H1 (cell line): Measurements from ENCODE around the gene HCAR1. TPM values are rescaled to one million over a fixed set of nuclear protein-coding genes. Genes with fewer than 3 reads are reported as not detected.

Experiments
- CTCF ChIA-PET: fragments of 300-600 bp; sonication (Branson Sonifier 250); formaldehyde crosslinking; loops from one replicate; lab custom pipeline; 2021; ENCODE audit not compliant: partially characterized antibody; lab: Charles Lee
- POLR2A ChIA-PET: fragments of 300-600 bp; sonication (Branson Sonifier 250); formaldehyde crosslinking; loops from one replicate; lab custom pipeline; 2021; ENCODE audit warnings: inconsistent platforms; ENCODE audit not compliant: partially characterized antibody; lab: Charles Lee
- DNase-seq, 2 experiments: peaks; one replicate each; pipeline versions ENCODE4 v3.0.0 to v3.0.0-alpha.2; 2010 to 2022; ENCODE audit warnings: low spot score in 2 of 2, low read depth in 1 of 2, mixed read lengths in 1 of 2
- FAIRE-seq: peaks from 2 replicates; lab custom pipeline; 2011; peaks lifted over from hg19 to GRCh38; lab: Jason Lieb, UNC
- H2AFZ ChIP-seq: 2 replicates; pipeline ENCODE4 v1.8.1; 2012; ENCODE audit warnings: low read length, inconsistent platforms
- H2AK5ac ChIP-seq: 2 replicates; pipeline ENCODE4 v1.6.1; 2013; ENCODE audit warnings: low read depth, low read length
- H2BK120ac ChIP-seq: replicated peaks from 2 replicates; pipeline ENCODE3; 2013; ENCODE audit warnings: low read depth, low read length, inconsistent platforms
- H2BK12ac ChIP-seq: 2 replicates; pipeline ENCODE4 v1.6.1; 2013; ENCODE audit warnings: low read depth, low read length
- H2BK15ac ChIP-seq: 2 replicates; pipeline ENCODE4 v1.6.1; 2013; ENCODE audit warnings: low read length
- H2BK20ac ChIP-seq: 2 replicates; pipeline ENCODE4 v1.6.1; 2013; ENCODE audit warnings: low read length
- H2BK5ac ChIP-seq: 2 replicates; pipeline ENCODE4 v1.6.1; 2013; ENCODE audit warnings: low read depth, low read length
- H3K14ac ChIP-seq: 2 replicates; pipeline ENCODE4 v1.6.1; 2013; ENCODE audit warnings: inconsistent platforms; ENCODE audit not compliant: insufficient read length
- H3K18ac ChIP-seq: 2 replicates; pipeline ENCODE4 v1.6.1; 2013; ENCODE audit warnings: low read length; ENCODE audit errors: extremely low read depth
- H3K23ac ChIP-seq: 2 replicates; pipeline ENCODE4 v1.6.1; 2013; ENCODE audit warnings: inconsistent platforms; ENCODE audit not compliant: insufficient read length
- H3K23me2 ChIP-seq: 2 replicates; pipeline ENCODE4 v1.6.1; 2013; ENCODE audit warnings: low read depth, low read length
- H3K27ac ChIP-seq: 2 replicates; pipeline ENCODE4 v1.6.1; 2011; ENCODE audit warnings: low read depth, low read length, inconsistent platforms
- H3K27me3 ChIP-seq, 4 experiments: replicated peaks in 1 of 4; 1 replicate in 1 of 4; 2 replicates in 3 of 4; pipeline versions ENCODE4 v1.6.1 to v1.8.1; 2011 to 2013; ENCODE audit warnings: low read length in 3 of 4, mild to moderate bottlenecking in 3 of 4, inconsistent platforms in 2 of 4, mixed read lengths in 2 of 4, moderate library complexity in 1 of 4; ENCODE audit not compliant: control insufficient read depth in 3 of 4, insufficient read depth in 3 of 4; ENCODE audit errors: extremely low read depth in 1 of 4
- H3K36me3 ChIP-seq, 4 experiments: 2 replicates each; pipeline versions ENCODE4 v1.6.1 to v1.8.1; 2011 to 2013; ENCODE audit warnings: mild to moderate bottlenecking in 4 of 4, low read length in 3 of 4, moderate library complexity in 2 of 4, control low read depth in 1 of 4, inconsistent platforms in 1 of 4; ENCODE audit not compliant: insufficient read depth in 4 of 4, control insufficient read depth in 2 of 4
- H3K4ac ChIP-seq: replicated peaks from 2 replicates; pipeline ENCODE3; 2013; ENCODE audit warnings: low read length, low read depth, mixed read lengths, inconsistent platforms; ENCODE audit not compliant: insufficient read length
- H3K4me1 ChIP-seq, 4 experiments: replicated peaks in 1 of 4; 1 replicate in 1 of 4; 2 replicates in 3 of 4; pipeline versions ENCODE4 v1.6.1 to v1.8.1; 2011 to 2013; ENCODE audit warnings: low read length in 3 of 4, inconsistent platforms in 2 of 4, mixed read lengths in 1 of 4; ENCODE audit not compliant: insufficient read depth in 4 of 4, control insufficient read depth in 3 of 4
- H3K4me2 ChIP-seq, 2 experiments: 2 replicates each; pipeline versions ENCODE4 v1.6.1 to v1.8.1; 2011 to 2013; ENCODE audit warnings: low read depth in 2 of 2, low read length in 2 of 2, control low read depth in 1 of 2, inconsistent platforms in 1 of 2, mild to moderate bottlenecking in 1 of 2; ENCODE audit not compliant: insufficient read depth in 1 of 2
- H3K4me3 ChIP-seq, 4 experiments: fragments of 200-600, 300-600 bp in 1 of 4; sonication (generic), shearing (Covaris generic), sonication (Bioruptor Twin) in 1 of 4; 2 replicates each; pipeline versions ENCODE4 v1.5.1 to v1.8.1; 2011 to 2016; ENCODE audit warnings: low read length in 4 of 4, low read depth in 3 of 4, control low read depth in 2 of 4, inconsistent platforms in 2 of 4, mild to moderate bottlenecking in 2 of 4, mixed read lengths in 1 of 4, moderate library complexity in 1 of 4; ENCODE audit not compliant: insufficient read depth in 2 of 4; ENCODE audit errors: extremely low read depth in 1 of 4
- H3K56ac ChIP-seq: replicated peaks from 2 replicates; pipeline ENCODE3; 2013; ENCODE audit warnings: low read depth, mild to moderate bottlenecking, mixed read lengths, low read length, inconsistent platforms; ENCODE audit not compliant: insufficient read length
- H3K79me1 ChIP-seq: 2 replicates; pipeline ENCODE4 v1.6.1; 2013; ENCODE audit warnings: low read depth, low read length, control low read depth
- H3K79me2 ChIP-seq, 2 experiments: 2 replicates each; pipeline versions ENCODE4 v1.6.1 to v1.8.1; 2012 to 2013; ENCODE audit warnings: low read length in 2 of 2, mild to moderate bottlenecking in 2 of 2, inconsistent platforms in 1 of 2; ENCODE audit not compliant: insufficient read depth in 2 of 2, control insufficient read depth in 1 of 2
- H3K9ac ChIP-seq, 4 experiments: replicated peaks in 1 of 4; 1 replicate in 1 of 4; 2 replicates in 3 of 4; pipeline versions ENCODE4 v1.6.1 to v1.8.1; 2011 to 2013; ENCODE audit warnings: low read depth in 3 of 4, low read length in 3 of 4, control low read depth in 2 of 4, mild to moderate bottlenecking in 2 of 4, moderate library complexity in 2 of 4, inconsistent platforms in 1 of 4; ENCODE audit errors: extremely low read depth in 1 of 4
- H3K9me3 ChIP-seq, 2 experiments: 2 replicates each; pipeline versions ENCODE4 v1.6.1 to v1.8.1; 2012 to 2013; ENCODE audit warnings: mild to moderate bottlenecking in 2 of 2, moderate library complexity in 2 of 2, control low read depth in 1 of 2, inconsistent platforms in 1 of 2, low read depth in 1 of 2, low read length in 1 of 2, mixed read lengths in 1 of 2; ENCODE audit not compliant: insufficient read depth in 2 of 2
- H4K20me1 ChIP-seq, 2 experiments: replicated peaks in 1 of 2; 2 replicates each; pipeline versions ENCODE3 to v1.8.1; 2011 to 2013; ENCODE audit warnings: inconsistent platforms in 2 of 2, low read length in 2 of 2, mild to moderate bottlenecking in 1 of 2; ENCODE audit not compliant: insufficient read depth in 2 of 2, control insufficient read depth in 1 of 2
- H4K5ac ChIP-seq: 2 replicates; pipeline ENCODE4 v1.6.1; 2013; ENCODE audit warnings: low read length, low read depth, mixed read lengths, inconsistent platforms; ENCODE audit not compliant: insufficient read length
- H4K8ac ChIP-seq: 2 replicates; pipeline ENCODE4 v1.8.0; 2013; ENCODE audit warnings: mild to moderate bottlenecking, moderate library complexity, low read length, inconsistent platforms; ENCODE audit not compliant: insufficient read depth; ENCODE audit errors: extremely low read depth
- H4K91ac ChIP-seq: replicated peaks from 2 replicates; pipeline ENCODE3; 2013; ENCODE audit warnings: low read length, mixed read lengths, inconsistent platforms; ENCODE audit not compliant: insufficient read length
- CHD2 ChIP-seq: IDR thresholded peaks from 2 replicates; pipeline ENCODE4 v1.6.1; 2012; ENCODE audit warnings: low read length, improper control_type of control experiment
- CTBP2 ChIP-seq: IDR thresholded peaks from 2 replicates; pipeline ENCODE4 v1.7.0; 2011; ENCODE audit warnings: borderline replicate concordance, mild to moderate bottlenecking, moderate library complexity, mixed read lengths, low read length; ENCODE audit not compliant: insufficient read depth, insufficient read length
- JUN ChIP-seq: IDR thresholded peaks from 2 replicates; pipeline ENCODE4 v1.6.1; 2011; ENCODE audit warnings: low read depth, mild to moderate bottlenecking, improper control_type of control experiment, low read length
- POLR2AphosphoS5 ChIP-seq: IDR thresholded peaks from 2 replicates; pipeline ENCODE4 v1.6.1; 2011; ENCODE audit warnings: low read depth, low read length
- SIRT6 ChIP-seq: IDR thresholded peaks from one replicate; pipeline ENCODE4 v1.7.1; 2012; ENCODE audit warnings: low read length, inconsistent platforms
- WGBS, 2 experiments: shearing (Covaris generic) in 1 of 2; methylation state at CpG; one replicate each; pipeline versions ENCODE4 v1.1.6 to v1.1.7; 2013 to 2015; ENCODE audit warnings: low lambda C conversion rate in 2 of 2, mixed read lengths in 2 of 2, inconsistent platforms in 1 of 2, low coverage in 1 of 2, missing lambda C conversion rate in 1 of 2; ENCODE audit not compliant: insufficient replicate concordance in 2 of 2, insufficient coverage in 1 of 2, insufficient read length in 1 of 2; ENCODE audit errors: extremely low coverage in 1 of 2, missing lambda C conversion rate in 1 of 2; 5-methylcytosine and 5-hydroxymethylcytosine counted together
- polyA plus RNA-seq, 7 experiments: library from polyadenylated mRNA; depleted of rRNA in 3 of 7; stranded (reverse) in 5 of 7; unstranded in 2 of 7; fragments of >200 nt in 5 of 7; fragments of 200-250 nt in 2 of 7; gene quantifications; 1 replicate in 5 of 7; 2 replicates in 1 of 7; 4 replicates in 1 of 7; pipeline versions ENCODE4 v1.2.1 to v1.2.3, GENCODE V29; 2011 to 2013; ENCODE audit warnings: missing spikeins in 2 of 7, mixed read lengths in 2 of 7
- total RNA-seq: library from RNA; stranded (reverse); fragmentation: NEBNext Ultra II Directional; extraction: Animal tissue kit (Norgen Biotek cat#: 25700); gene quantifications from 2 replicates; pipeline ENCODE4 v1.2.1, GENCODE V29; 2021

Gene HCAR1
- total and polyA plus RNA-seq, 2 of the 8 experiments (the other 6 are each of a cell fraction or from before 2014, with no cell fraction given): 0.02 TPM; not detected in 1

DNA sequence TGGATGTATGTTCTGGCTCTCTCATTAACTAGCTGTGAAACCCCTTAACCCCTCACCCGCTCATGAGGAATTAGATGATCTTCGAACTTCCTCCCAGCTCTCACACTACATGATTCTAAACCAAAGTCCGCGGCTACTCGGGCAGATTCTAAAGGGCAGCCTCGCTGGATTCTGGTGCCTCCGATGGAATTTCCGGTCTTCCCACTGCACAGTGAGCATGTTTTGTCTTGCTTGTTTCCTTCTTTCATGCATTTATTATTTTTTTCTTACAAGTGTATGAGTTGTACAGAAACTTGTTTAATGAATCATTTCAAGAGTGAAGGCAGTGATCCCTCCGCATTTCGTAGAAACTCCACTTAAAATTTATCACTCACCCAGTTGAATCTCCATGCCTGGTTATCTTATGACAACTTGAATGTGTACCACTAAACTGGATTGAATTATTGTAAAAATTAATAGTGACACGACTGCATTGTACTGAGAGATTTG, 9.5 kb downstream of the HCAR1 start:
- Histone ChIP-seq H3K9me3 (no peaks in the 10 kb centered on the region), H3K36me3 (no peaks in the 10 kb centered on the region), H4K91ac (no peak overlapping the region), H3K4me2 (no peak overlapping the region), H2BK5ac (no peak overlapping the region), H3K27ac (no peak overlapping the region), H2BK120ac (no peak overlapping the region), H4K5ac (no peak overlapping the region), H3K4me1 (no peaks in the 10 kb centered on the region), H3K9ac (no peak overlapping the region), H3K27me3 (no peaks in the 10 kb centered on the region; a peak in 1 of 7 replicates), H2AK5ac (no peak overlapping the region), H2BK12ac (no peak overlapping the region), H2AFZ (no peak overlapping the region), H4K8ac (no peak overlapping the region), H3K14ac (no peak overlapping the region), H2BK20ac (no peak overlapping the region), H3K79me2 (no peaks in the 10 kb centered on the region), H2BK15ac (no peak overlapping the region), H3K4me3 (no peak overlapping the region), H4K20me1 (no peaks in the 10 kb centered on the region), H3K4ac (no peak overlapping the region), H3K56ac (no peak overlapping the region), H3K23me2 (no peaks in the 10 kb centered on the region; the same call in 1 of the 2 replicates), H3K18ac (no peak overlapping the region), H3K23ac (no peak overlapping the region), H3K79me1 (no peaks in the 10 kb centered on the region)
- CTCF ChIA-PET: interaction anchor here (1.4 to 1.9 kb wide), 2 partner anchors 14 to 31 kb away, joined by 3 to 4 read pairs; partner anchors contain the start of gene DENR
- TF ChIP-seq CHD2 (no peak), JUN (no peak), CTBP2 (no peak), SIRT6 (no peak), POLR2AphosphoS5 (no peak)
- WGBS, 2 experiments: 83% methylated on average over 11 of the region's 11 CpGs; no CpG with 5 or more reads in 1 of the 2 experiments
- FAIRE-seq: no peak
- POLR2A ChIA-PET: no interaction called here
- DNase-seq: no peak
